DMS53 treated with DMSO at 0.1 percent for 48 hours (cell line): ENCODE data around the gene OTUB1.

Source experiments
- DNase-seq: peaks from one replicate; lab custom pipeline; 2025; ENCODE audit not compliant: unreplicated experiment; lab: John Stamatoyannopoulos, UW

The OTUB1 gene

DNA sequence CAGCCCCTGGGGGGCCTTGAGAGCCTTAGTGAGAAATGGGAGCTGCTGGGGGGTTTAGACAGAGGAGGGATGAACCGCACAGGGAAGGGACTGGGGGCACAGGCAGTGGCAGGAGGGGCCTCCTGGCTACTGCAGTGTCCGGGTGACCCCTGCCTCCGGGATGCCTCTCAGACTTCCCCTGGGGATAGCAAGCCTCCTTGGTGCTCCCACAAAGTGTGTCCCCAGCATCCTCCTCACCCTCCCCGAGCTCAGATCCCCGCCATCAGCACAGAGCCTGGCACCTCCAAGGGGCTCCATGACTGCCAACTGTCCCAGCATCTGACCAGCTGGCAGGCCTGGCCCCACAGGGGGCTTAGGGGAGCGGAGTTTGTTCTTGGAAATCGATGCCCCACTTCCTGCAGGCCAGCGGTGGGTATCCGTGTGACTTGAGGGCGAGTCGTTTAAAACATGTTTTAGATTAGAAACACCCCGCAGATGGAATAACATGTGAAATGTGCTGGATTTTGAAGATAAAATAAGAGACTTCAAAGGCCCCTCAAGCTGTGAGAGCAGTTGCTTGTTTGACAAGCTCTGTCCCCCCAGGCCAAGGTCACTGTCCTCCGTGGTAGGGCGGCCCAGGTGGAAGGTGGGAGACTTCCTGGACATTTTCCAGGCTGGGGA lies 36.0 kb downstream of the OTUB1 start:
- DNase-seq = no peak

DNA sequence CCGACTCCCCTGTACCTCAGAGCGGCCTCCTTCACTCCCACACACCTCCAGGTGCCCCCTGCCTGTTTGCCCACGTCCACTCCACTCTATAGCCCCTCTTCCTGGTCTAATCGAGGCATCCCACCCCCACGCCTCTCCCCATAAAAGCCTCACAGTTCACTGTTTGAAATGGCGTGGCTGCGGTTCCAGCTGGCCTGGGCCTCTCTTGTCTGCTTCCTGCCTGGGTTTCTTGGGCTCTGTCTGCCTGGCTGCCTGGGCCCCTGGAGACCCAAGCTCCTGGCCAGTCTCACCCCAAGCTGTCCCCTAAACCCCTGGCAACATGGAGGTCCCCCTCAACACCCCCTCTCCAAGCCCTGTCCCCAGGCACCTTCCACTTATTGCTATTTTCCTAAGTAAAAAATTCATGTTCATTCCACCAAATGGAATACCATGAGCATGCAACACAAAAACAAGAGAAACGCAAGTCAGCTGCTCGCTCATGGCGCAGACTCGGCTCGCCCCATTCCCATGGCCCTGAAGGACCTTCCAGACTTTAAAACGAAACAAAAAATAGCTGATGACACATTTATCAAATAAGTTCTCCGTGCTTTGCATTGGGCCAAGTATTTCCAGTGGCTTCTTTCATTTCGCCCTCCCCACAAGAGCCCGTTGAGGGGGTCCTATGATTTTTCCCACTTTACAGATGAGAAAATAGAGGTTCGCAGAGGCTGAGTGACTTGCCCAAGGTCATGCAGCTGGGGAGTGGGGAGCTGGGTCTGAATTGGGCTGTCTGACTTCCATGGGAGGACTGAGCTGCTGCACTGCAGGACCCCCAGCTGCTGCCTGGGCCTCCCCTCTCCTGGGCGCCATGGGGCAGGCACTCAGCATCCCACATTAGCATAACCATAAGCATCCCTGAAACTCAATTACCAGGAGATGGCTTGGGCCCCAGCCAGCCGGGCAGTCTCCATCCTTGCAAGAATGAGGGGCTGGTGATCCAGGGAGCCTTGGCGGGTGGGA lies 37.8 kb downstream of the OTUB1 start:
- DNase-seq = no peak

DNA sequence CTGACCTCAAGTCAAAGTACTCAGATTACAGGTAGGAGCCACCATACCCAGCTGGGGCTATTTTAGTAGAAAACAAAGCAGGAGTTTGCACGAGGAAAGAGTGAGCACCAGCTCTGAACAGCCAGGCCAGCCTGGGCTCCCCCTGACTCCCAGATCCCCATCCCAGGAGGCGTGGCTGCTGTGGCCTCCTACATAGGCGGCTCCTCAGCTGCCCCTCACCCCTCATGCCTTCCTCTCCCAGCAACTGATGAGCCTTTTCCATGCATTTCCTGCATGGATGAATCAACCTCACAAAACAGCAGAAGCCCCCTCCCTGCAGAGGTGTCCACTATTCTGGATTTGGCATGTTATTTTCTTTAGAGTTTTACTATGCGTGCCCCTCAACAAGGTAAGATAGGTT lies 39.0 kb downstream of the OTUB1 start:
- no peak for DNase-seq

DNA sequence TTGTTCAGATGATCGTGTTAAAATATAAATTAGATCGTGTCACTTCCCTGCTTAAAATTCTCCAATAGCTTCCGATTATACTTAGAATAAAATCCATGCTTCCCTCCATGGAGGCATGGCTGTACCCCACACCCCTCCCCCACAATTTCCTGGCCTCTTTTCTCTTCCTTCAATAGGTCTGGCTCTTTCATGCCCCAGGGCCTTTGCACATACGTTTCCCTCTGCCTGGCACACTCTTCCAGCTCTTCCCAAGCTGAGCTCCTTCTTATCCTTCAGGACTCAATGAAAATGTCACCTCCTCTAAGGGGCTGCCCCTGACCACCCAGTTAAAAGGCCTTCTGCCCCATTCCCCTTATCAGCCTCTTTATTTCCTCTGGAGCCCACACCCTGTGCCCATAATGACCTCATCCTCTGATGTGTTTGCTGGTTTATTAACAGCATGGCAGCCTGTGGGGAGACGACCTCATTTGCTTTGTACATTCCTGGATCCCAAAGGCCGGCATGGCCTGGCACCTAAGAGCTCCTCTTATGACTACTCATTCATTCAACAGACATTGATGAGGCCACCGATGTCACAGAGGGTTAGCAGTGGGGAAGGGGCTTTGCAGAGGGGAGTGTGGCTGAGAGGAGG lies 40.5 kb downstream of the OTUB1 start:
- DNase-seq = no peak

DNA sequence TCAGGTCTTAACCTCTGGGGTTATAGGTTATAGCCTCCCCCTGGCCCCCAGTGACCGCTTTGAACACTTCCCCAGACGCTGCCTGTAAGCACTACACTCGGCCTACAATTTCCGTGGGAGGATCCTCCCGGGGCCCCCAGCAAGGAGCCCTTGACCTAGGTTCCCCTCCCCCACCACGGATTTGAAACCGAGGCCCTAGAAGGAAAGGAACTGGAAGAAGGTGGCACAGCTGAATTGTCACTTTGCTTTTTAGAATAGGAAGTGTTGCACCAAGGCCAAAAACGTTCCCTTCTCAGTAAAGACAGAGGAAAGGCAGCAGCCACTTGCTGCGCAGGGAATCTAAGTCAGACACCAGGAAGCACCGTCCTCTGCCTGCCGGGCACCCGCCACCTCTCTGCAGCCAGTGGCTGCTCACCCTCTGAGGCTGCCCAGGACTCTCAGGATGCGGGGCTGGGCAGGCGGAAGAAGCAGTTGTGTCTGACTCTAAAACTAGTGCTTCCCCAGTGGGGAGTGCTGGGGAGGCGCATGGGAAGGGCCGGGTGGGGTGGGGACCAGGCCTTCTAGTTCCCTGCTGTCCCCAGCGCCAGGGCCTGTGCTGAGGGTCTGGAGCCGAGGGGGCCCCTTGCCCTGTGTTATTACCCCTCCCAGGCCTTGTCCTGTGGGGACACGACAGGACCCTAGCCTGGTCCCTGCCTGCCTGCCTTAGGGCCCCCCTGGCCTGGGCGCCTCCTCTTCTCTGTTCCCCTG lies 41.6 kb downstream of the OTUB1 start:
- no peak for DNase-seq

DNA sequence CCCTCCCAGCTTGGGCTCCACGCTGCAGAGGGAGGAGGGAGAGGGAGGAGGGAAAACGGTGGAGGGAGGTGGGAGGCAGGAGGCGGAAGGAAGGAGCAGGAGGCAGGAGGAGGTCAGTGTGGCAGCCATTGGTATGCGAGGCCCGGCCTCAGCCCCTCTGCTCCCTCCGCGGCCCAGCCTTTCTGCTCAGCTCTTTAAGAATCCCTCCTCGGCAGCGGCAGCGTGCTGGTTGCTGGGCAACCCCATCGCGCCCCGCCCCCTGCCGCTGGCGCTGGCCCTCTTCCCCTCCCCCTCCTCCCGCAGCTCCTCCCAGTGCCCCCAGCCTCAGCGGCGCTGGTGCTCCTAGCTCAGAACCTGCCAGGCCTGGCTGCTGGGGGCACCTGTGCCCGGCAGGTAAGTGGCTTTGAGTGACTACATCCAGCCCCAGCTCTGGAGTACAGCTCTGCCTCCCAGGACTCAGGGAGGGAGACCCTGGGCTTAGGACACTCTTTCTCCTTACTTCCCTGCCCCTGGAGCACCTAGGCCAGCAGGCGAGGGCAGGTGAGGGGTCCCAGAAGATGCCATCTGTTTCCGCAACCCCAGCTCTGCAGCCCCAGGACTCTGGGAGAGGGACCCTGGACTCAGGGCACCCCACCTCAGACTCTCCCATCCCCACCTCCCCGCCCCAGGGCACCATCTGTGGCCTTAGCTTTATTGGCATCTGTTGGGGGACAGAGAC lies 42.3 kb downstream of the OTUB1 start:
- DNase-seq = no peak

DNA sequence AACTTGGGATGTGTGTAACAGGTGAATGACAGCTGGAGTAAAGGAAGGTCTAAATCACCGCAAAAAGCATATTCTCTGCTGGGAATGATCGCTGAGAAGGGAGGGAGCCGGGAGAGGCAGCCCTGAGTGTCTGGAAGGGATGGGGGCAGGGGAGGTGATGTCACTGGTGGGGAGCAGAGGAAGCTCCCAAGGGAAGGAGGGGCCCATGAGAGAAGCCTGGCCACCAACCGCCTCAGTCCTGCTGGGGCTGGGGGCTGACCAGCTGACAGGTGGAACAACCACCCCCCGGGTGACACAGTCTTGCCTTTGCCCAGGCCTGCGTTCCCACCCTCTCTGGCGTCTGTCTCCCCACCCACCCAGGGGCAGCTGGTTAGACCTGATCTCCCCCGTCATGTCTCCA lies 43.5 kb downstream of the OTUB1 start:
- DNase-seq = no peak

DNA sequence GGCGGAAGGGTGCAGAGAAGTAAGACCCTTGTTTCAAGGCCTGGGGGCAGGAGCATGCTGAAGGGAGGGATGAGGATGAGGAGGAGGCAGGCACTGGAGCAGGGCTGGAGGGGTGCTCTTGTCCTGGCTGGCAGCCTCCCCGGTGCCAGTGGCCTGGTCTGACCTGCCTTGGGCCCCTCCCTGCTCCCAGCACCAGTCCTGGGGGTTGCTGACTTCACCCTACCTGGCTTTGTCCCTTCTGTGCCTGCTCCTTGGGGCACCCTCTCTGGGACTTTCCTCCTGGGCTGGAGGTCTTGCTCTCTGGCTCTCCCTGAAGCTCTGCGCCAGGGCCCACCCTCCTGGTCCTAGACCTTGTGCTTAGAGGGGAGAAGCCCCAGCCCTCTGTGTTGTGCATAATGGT lies 44.8 kb downstream of the OTUB1 start:
- DNase-seq = no peak

DNA sequence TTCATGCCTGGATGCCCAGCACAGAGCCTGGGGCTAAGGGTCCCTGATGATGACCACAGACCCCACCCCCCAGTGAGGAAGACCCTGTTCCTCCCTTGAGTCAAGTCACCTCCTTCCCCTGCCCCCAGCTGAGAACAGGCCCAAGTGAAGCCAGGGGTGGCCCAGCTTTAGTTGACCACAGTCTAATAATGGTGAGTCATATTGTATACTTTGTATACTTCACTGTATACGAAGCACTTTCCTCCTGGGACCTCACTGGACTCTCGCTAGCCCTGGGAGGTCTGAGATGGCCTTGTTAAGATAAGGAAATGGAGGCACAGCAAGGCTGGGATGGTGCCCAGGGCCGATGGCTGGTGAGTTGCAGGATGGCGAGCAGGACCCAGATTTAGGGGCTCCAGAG lies 45.8 kb downstream of the OTUB1 start:
- no peak for DNase-seq

DNA sequence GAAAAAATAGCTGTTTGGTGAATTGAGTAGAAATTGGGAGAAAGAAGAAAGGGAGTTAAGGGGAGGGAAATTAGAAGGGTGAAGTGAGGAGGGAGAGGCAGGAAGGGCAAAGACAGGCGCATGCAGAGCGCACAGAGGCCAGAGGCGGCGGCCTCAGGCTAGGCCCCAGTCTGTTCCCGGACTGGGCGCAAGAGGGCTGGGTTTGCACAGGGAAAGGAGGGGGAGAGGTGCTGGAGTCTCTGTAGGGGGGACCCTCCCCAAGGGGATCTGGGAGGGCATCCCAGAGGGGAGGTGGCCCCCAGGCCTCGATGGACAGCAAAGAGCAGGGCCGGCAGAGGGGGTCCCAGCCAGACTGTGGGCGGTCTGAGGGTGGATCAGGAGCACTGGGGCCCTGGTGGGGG lies 48.2 kb downstream of the OTUB1 start:
- no peak for DNase-seq

DNA sequence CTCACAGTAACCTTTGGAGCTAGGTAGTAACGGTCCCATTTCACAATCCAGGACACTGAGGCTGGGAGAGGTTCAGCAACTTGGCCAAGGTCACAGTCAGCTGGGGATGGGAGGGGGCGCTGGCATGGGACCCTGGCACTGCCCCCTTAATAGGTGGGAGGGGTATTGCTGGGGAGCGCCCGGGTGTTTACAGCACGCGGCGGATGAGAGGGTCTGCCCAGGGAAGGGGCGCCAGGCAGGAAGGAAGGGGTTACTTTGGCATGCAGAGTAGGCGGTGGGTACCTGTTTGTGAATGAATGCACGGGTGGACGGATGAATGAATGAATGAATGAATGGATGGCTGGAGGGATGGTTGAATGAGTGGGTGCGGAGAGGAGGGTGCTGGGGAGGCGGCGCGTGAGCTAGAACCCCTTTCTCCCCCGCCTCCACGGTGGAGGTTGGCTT lies 48.9 kb downstream of the OTUB1 start:
- DNase-seq = no peak

DNA sequence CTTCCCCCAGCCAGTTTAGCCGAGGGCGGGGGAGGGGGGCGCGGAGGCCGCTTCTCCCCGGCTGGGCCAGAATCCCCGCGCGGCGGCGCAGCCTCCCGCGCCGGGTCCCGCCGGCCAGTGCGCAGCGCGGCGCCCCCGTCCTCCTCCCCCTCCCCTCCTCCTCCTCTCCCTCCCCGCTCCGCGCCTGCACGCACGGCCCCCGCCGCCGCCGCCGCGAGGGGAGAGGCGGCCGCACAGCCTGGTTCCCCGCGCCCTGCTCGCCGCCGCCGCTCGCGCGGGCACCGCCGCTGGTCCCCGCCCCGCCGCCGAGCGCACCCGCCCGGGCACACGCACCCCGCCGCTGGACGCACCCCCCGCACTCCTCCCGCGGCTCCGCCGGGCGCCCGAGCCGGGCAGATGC lies 49.3 kb downstream of the OTUB1 start, which contains the start of gene FLRT1:
TSS of gene FLRT1 (plus strand) at position 356 of the 400 bp plus-strand sequence. CDS start 80,337 bp downstream, outside the sequence.
- no peak for DNase-seq

DNA sequence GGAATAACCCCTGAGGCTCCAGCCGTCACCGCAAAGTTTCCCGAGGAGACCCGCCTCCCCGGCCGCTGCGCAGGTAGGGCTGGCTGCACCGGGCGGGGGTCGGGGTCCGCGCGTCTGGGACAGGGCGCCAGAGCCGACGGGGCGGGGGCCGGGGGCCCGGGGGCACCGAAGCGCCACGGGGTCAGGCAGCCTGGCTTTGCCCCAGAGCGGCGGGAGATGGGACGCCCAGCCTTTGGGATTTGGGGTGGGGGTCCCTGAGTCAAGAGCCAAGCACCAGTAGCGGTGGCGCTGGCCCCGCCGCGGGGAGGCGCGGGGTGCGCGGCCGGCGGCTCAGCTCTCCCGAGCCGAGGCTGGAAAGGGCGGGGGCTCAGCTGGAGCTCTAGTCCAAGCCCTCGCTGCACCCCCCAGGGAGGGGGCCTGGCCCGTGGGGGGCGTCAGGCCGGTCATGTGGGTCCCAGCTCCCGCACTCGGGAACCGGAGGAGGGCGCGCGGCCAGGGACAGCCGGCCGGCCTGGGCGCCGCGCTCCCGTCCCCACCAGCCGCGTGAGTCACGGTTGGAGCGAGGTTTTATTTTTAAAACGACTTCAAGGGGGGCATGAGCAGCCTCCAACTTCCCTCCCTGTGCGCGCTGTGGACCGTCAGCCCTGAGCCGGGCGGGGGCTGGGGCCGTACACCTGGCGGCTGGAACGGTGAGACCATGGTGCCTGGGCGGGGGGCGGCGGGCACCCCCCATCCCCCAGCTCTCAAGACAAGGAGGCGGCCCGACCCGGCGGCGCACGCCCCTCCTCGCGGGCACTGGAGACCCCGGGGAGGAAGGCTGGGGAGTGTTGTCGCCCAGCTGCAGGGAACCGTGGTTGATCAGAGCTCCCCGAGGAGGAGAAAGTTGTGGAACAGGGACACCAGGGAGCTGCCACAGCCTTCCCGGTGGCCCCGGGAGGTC lies 50.1 kb downstream of the OTUB1 start:
- DNase-seq = no peak

DNA sequence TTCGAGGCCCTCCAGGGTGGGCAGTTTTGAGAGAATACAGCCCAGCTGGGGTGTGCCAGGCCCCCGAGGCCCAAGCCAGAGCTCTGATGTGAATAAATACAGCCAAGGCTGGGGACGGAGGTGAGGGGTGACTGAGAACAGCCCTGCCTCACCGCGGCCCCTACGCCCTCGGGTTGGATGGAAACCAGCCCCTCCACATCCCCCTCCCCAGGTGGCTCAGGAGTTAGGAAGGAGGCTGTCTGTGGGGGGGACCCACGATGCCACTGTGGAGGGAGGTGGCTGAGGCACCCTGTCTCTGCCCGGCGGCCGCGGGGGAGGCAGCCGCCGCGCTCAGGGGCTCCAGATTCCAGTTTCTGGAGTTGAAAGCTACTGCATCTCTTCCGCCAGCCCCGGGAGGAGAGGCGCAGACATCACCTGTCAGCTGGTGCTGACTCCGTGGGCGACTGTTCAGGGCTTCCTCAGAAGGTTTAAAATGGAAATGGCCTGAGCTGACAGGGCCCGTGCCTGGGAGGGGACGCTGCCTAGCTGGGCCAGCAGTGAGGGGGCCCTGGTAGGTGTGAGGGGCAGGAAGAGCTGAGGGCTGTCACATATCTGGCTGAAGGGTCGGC lies 50.9 kb downstream of the OTUB1 start:
- no peak for DNase-seq

DNA sequence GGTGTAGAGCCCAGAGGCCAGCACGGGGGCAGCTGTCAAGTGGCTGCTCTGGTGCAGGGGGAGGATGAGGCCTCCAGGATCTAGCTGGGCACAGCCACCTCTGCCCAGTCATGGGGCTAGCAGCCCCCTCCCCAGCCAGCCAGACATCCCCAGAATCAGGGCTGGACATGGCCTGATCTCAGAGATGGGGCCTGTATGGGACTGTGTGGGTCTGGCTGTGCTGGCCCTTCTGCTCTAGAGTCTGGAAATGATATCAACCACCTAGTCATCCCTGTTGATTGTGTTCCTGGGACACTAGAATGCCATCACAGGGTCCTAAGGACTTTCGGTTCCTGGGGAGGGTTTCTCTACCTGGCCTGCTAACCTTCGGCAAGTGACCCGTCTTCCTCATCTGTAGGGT lies 52.3 kb downstream of the OTUB1 start:
- no peak for DNase-seq

DNA sequence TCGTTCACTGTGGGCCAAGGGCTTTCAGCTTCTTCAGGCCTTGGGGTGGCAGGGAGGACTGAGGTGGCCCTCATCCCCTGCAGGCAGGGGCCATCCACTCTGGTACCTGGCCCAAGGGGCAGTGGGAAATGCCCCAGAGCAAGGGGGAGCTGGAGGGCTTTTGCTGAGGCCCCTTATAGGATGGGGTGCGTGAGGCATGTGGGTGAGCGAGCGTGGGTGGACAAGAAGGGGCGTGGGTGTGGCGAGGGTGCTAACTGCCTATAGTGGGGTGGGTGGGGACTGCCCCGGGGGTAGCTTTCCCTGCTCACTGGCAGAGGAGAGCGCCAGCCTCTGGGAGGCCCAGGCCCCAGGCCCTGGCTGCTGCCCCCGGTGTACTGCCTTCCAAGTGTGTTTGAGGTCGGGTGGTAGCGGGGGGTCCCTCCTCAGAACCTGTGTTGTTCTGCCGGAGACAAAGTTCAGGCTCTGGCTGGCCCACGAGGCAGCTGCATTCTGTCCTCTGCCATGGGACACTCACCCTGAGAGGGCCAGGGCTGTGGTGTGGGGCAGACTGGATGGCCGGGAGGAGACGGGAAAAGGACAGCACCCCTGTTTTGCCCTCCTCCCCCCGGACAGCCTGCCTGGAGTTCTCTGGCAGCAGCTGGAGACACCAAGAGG lies 52.9 kb downstream of the OTUB1 start:
- DNase-seq = no peak

DNA sequence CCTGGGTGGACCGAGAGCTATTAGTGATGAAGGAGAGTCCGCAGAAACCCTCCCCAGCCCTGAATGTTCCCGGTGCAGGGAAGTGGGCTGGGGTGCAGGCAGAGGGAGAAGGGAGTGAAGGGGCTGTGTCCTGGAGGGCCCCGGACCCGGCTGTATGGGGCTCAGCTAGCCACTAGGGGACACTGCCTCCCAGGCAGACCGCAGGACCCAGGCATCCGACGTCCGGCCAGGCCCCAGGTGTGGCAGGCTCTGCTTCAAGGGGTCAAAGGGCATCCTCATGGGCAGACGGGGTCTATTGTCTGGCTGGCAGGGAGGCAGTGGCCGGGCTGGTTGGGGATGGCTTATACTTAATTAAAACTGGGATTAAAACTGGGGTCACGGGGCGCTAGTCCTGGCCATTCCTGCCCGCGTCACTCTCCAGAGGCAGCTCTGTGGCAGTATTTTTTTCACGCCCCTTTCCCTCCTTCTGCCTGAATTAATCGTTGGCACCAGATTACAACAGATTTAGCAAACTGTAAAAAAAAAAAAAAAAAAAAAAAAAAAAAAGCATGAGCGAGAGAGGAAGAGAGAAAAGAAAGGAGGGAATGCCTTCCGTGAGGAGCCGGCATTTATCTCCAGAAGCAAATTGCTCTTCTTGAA lies 54.6 kb downstream of the OTUB1 start:
- no peak for DNase-seq

DNA sequence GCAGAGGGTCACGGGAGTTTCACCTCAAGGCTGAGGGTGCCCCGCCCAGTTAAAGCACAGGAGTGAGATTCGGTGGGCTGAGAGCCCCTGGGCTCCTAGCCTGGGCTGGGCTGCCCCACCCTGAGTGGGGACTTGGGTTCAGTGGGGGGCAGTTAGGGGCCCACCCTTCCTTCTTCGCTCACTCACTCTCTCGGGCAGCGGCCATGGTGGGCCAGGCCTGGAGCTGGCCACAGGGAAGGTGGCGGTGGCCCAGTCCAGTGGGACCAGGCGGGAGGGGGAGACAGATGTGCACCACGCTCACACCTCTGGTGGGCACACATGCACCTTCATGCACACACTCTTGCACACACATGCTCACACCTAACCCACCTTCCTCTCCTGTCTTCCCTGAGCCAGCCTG lies 55.6 kb downstream of the OTUB1 start:
- DNase-seq = no peak
